KBM-7 (cell line): ENCODE measurements around the gene SHPK.

ENCODE experiments used
- DNase-seq: peaks from one replicate; pipeline ENCODE4 v3.0.0-alpha.2; 2015
- in situ Hi-C: fragments of 300-500 bp; cut with MboI; formaldehyde crosslinking; loops from 2 replicates; pipeline ENCODE4 v1.14.3; 2020; ENCODE audit warnings: low sequenced_read_pairs, low pct_unique_long_range_greater_than_20kb, mixed read lengths

The SHPK gene

DNA sequence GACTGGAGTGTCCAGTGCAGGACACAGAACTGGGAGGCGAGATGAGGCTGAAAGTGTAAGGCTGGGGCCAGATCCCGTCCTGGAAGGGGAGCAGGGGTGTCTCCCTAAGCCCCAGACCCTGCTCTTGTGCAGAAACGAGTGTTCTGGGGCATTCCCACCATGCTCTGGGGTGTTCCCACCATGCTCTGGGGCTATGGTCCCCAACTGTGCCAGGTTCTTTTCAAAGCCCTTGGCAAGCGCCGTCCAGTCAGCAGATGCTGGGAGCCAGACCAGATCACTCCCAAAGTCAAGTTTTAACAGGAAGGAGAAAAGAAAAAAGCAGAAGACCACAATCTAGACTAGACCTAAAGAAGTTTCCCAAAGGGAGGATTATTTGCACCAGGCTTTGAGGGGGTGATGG is 29.8 kb upstream of the SHPK start:
- DNase-seq, result no peak
- in situ Hi-C loops, result loop anchor here (25.0 kb wide), 1 partner anchor 629 kb away; no protein-coding TSS in a partner anchor

DNA sequence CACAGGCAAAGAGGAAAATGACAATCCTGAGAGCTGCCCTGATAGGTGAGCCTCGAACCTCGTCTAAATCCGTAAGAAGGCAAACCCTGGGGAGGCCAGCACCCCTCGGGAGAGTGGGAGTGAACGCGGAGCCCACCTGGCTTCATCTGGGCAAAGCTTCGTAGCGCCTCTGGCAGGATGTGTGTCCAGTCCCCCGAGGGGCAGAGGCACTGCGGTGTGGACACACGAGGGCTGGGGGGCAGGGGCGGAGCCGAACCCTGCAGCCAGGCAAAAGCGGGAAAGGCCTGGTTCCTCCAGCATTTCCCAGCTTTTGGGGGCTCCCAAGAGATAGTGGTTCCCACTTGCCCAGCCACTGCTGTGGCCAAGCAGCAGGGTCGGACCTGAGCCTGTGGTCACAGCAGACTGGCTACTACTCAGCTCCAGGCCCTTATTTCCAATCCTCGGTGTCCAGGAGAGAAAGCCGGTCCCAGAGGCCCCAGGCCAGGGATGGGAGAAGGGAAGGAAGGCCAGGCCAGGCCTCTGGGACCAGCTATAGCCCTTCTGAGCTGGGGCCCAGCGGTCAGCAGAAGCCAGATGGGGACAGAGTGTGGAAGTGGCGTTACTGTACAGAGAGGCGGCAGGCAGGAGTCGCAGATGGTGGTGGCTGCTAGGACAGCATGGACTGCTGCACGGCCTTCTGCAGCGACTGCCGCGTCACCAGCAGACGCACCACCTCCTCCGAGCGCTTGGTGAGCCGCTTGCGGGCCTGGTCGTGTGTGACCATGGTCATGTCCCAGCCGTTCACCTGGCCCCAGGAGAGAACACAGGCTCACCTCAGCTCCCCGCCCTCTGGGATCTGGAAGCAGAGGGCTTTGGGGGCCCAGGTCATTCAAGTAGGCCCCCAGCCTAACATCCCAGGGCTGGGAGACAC is 27.3 kb upstream of the SHPK start:
- in situ Hi-C loops, result loop anchor here (25.0 kb wide), 1 partner anchor 626 kb away; no protein-coding TSS in a partner anchor
- DNase-seq, result no peak

DNA sequence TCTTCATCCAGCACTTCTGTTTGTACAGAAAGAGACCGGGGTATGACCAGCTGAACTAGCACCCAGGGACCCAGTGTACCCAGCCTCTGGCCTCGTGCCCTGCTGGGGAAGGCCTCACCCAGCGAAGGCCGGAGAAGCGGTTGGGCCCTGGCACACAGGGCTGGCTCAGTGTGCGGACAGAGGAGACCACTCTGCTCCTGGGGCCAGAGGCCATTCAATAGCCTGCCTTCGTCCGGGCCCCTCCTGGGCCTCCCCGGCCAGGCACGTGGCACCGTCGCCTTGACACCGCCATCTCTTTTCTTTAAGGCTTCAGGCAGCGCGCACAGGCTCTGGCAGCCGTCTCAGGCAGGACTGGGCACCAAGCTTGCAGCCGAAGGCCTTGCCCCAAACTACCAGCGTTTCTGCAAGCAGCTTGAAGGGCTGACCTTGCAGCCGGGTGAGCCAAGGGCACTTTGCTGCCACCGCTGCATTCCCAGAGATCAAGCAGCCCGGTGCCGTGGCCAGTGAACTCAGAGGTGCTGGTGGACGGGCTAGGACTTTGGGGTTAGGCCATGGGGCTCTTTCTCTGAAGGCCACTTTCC is 24.4 kb upstream of the SHPK start:
- no peak for DNase-seq
- in situ Hi-C loops, result loop anchor here (25.0 kb wide), 1 partner anchor 623 kb away; no protein-coding TSS in a partner anchor

DNA sequence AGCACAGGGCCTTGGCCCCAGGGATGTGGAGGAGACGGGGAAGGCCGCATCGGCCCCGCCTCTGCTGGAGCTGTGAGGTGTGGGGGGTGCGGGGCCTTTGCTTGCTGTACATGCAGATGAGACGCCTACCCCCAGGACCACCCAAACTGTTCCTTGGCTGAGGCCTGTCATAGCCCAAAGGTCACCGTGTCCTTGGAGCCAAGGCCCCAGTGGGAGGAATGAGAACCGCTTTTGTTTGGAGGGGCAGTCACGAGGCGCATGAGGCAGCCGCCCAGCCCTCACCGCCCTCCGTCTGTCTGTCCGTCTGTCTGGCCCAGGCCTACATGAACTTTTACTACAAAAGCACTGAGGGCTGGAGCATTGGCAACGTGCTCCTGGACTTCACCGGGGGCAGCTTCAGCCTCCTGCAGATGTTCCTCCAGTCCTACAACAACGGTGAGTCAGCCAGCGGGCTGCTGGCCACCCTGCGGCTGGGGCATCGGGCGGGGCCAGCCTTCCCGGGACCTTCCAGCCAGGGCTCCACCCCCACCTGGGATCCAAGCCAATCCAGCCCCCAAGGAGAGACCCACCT is 23.6 kb upstream of the SHPK start:
- in situ Hi-C loops, result loop anchor here (25.0 kb wide), 1 partner anchor 622 kb away; no protein-coding TSS in a partner anchor
- DNase-seq, result no peak

DNA sequence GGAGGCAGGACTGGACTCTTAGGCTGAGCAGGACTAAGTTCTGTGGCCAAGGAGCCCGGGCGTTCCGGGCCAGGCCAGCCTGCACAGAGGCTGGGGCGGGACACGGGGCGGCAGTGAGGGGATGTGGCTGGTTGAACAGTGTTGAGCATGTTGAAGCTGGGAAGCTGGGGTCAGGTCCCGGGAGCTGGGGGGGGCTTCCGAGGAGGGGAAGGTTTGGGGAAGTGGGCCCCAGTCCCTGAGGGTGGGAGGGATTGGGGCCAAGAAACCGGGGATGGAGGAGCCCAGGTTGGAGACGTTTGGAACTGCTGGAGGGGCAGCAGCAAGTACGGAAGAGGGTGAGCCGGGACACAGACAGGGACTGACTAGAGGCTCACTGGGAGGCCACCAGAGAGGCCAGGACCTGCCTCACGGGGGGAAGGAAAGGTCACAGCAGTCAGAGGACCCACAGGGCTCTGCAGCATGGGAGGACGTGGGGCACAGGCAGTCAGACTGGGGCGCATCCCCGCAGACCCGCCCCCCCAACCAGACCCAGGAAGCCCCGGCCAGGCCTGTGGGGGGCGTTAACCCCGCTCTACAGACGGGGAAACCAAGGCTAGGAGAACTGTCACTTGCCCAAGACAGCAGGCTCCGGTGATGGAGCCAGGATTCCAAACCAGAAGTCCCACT is 22.9 kb upstream of the SHPK start:
- in situ Hi-C loops, result loop anchor here (25.0 kb wide), 1 partner anchor 622 kb away; no protein-coding TSS in a partner anchor

DNA sequence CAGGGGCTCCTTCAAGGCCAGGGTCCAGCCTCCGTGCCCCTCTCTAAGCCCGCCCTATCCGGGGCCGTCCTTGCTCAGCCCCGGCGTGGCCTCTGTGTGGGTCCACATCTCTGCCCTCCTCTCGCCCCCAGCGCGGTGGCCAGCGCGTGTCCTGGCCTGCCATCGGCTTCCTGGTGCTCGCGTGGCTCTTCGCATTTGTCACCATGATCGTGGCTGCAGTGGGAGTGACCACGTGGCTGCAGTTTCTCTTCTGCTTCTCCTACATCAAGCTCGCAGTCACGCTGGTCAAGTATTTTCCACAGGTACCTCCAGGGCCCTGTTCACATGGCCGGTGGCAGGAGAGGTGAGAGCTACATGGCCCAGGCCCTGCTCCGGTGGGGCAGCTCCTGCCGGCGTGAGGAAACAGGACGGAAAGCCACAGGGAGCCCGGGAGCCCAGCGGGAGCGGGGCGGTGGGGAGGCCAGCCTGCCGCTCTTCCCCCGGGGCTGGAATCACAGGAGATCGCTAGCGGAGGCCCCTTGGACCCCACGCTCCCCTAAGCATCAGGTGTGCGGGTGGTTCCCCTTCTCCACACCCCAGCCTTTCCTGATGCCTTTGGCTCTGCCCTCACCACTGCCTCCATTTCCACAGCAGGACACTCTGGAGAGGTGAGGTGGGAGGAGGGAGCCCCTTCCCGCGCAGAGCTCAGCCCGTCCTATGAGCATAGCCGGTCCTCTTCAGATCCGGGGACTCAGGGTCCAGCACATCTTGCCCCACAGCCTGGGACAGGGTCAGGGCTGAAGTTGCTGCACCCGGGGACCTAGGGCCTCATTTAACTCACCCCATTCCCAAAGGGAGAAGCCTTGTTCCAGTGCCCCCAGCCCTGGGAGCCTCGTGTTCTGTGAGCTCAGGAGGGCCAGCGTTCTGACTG is 22.1 kb upstream of the SHPK start:
- no peak for DNase-seq
- in situ Hi-C loops, result loop anchor here (25.0 kb wide), 1 partner anchor 621 kb away; no protein-coding TSS in a partner anchor

More for the DNA sequence above, 22.9 kb upstream of the SHPK start:
- no peak for DNase-seq

DNA sequence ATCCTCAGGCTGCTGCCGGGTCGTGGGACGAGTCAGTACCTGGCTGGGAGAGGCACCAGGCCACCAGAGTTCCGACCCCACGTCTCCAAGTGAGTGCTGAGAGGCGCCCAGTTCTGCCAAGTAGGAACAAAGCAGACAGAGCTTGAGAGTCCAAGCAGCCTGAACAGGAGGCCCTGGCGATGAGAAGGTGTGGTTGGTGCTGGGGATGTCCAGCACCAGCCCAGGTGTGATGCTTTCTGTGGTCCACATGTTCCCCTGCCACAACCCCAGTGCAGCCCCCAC is 21.5 kb upstream of the SHPK start:
- DNase-seq, result no peak
- in situ Hi-C loops, result loop anchor here (25.0 kb wide), 1 partner anchor 620 kb away; no protein-coding TSS in a partner anchor

DNA sequence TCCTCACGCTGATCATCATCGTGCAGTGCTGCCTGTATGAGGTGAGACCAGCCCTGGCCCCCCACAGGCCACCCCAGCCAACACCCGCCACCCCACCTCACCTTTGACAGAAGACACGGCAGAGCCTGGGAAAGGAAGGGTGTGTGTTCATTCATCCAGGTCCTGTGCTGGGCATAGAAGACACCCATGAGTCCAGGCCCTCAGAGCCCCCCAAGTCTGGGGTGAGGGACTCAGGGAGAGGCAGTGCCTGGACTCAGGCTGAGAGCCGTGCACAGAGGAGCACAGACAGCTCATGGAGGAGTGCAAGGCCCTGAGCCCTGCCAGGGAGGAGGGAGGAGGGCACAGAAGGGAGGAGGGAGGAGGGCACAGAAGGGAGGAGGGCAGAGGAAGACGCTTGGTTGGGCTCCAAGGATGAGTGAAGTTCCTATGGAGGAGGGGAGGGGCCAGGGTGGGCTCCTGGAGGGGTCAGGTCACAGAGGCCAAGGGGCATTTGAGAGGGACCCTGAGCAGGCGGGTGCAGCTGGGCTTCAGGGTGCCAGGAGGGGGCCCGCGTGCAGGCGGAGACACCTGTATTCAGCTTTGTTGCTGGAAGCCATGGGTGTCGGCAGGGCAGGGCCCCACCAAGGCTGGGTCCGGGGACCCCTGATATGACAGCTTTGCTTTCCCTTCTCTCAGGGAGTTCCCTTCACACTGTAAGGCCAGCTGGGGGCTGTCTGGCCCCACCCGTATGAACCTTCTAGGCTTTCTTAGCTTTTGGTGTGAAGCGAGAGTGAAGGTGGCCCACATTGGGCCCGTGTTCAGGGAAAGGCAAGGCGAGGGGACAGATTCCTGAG is 20.9 kb upstream of the SHPK start:
- DNase-seq, result no peak
- in situ Hi-C loops, result loop anchor here (25.0 kb wide), 1 partner anchor 620 kb away; no protein-coding TSS in a partner anchor

DNA sequence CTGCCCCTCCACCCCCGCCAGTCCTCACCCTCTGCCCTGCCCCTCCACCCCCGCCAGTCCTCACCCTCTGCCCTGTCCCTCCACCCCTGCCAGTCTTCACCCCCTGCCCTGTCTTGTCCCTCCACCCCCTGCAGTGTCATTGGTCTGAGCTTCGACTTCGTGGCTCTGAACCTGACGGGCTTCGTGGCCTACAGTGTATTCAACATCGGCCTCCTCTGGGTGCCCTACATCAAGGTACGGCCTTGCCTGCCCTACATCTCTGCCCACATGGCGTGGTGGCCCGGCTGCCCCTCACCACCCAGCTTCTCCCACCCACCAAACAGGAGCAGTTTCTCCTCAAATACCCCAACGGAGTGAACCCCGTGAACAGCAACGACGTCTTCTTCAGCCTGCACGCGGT is 20.3 kb upstream of the SHPK start:
- no peak for DNase-seq
- in situ Hi-C loops, result loop anchor here (25.0 kb wide), 1 partner anchor 619 kb away; no protein-coding TSS in a partner anchor

DNA sequence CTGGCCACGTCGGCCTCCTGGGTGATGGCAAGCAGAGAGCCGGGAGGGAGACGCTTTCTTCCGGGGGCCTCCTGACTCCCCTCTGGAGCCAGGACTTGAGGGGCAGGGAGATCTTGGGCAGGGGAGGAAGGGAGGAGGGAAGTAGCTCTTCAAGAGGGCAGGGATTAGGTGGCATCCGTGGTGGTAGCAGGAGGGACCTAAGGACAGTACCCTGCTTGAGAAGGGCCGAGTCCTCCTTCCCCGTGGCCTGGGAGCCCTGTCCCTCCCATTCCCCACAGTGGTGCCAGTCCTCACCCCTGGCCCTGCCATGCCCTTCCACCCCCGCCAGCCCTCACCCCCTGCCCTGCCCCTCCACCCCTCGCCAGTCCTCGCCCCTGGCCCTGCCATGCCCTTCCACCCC is 19.7 kb upstream of the SHPK start:
- in situ Hi-C loops, result loop anchor here (25.0 kb wide), 1 partner anchor 618 kb away; no protein-coding TSS in a partner anchor
- DNase-seq, result no peak

DNA sequence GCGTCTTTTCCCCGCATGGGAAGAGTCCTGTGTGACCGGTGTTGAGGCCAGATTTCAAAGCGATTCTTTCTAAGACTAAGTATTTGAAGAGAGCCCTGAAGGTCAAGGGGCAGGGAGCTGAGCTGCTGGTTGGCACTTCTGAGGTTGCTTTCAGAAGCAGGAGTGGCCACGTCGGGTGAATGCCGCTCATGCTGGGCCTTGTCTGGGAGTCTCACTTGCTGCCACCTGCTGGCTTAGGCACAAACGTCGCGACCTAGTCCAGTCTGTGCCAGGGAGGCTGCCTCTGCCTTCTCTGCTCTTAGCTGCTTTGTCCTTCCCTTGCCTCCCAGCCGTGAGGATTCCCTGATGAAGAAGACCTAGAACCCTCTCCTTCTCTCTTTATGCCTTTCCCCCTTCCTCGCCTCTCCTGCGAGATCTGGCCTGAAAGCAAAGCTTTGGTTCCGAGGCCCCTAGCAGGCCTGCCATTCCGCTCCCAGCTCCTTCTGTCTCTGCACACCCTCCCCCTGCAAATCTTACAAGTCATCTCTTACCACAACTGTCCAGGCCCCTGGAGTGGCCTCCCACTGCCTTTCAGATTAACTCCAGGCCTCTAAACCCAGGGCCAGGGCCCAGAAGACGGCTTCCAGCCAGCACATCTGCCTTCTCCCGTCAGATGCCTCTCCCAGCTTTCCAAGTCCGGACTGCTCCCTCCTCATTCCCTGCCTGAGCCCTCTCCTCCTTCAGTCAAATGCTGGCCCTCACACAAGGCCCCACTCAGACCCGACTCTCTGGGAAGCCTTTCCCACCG is 11.9 kb upstream of the SHPK start:
- DNase-seq, result peak; percentile 62
- in situ Hi-C loops, result no loop called here

DNA sequence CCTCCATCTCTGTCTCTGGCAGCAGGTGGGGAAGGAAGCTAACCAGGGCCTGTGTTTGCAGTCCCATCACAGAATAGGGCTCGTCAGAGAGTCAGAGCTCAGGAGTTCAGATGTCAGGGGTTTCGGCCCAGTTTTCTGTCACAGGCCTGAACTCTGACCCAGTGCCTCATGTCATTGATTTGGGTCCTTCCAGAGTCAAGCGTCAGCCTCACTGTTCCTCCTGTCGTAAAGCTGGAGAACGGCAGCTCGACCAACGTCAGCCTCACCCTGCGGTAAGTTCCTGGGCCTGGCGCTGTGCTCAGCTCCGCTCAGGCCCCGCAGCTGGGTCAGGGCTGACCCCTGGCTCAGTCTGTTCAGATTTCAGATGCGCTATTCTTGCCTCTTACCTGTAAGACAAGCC is 11.2 kb upstream of the SHPK start:
- in situ Hi-C loops, result no loop called here
- no peak for DNase-seq

DNA sequence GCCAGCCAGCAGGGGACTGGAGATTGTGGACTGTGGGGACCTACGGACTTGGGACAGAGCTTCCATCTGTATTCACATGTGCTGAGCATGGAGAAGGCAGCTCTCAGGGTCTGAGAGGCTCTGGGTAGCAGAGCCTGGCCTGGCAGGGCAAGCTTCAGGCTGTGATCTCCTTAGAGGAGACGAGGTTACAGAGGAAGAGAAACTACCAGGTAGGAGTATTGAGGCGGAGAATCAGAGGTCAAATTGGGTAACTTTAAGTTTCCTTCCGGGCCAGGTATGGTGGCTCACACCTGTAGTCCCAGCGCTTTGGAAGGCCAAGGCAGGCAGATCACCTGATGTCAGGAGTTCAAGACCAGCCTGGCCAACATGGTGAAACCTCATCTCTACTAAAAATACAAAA is 9.3 kb upstream of the SHPK start:
- in situ Hi-C loops, result no loop called here
- DNase-seq, result no peak

DNA sequence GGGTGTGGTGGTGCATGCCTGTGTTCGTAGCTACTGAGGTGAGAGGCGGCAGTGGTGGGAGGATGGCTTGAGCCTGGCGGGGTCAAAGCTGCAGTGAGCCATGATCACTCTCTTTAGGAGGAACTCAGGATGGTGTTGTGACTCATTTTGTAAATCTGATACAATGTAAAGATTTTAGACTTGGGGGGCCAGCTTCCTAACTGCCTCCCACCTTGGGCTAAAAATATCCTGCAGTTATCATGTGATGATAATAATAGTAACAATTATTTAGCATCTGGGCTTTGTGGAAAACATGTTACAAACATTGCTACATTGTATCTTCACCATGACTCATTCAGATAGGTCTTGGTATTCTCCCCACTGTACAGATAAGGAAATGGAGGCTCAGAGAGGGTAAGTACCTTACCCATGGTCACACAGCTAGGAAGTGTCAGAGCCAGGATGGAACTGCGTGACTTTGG is 7.9 kb upstream of the SHPK start:
- peak; percentile 28 for DNase-seq
- in situ Hi-C loops, result no loop called here

DNA sequence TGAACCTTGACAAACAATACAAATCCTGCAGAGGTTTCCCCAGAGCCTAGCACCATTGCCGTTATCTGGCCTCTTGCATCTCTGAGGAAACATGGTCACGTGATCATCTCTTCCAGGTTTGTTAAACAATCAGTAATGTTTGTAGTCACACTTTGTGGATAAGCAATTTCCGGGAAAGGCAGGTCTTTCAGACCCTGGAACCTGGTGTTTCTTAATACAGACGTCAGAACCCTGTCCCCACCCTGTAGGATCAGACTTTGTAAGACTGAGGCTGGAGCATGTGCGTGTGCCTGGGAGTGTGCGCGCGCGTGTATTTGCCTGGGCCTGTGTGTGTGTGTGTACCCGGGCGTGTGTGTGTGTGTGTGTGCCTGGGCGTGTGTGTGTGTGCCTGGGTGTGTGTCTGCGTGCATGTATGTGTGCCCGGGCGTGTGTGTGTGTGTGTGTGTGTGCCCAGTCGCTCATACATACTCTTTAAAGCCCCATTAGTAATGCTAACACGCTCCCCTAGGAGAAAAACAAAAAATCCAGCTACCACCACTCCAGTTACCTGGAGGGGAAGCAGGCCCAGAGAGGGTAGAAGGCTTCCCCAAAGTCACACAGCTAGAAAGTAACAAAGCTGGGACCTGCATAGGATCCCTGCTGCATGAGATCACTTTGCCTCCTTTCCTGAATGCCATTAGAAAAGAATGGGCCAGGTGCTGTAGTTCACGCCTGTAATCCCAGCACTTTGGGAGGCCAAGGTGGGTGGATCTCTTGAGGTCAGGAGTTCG is 5.9 kb upstream of the SHPK start:
- in situ Hi-C loops, result no loop called here
- no peak for DNase-seq

DNA sequence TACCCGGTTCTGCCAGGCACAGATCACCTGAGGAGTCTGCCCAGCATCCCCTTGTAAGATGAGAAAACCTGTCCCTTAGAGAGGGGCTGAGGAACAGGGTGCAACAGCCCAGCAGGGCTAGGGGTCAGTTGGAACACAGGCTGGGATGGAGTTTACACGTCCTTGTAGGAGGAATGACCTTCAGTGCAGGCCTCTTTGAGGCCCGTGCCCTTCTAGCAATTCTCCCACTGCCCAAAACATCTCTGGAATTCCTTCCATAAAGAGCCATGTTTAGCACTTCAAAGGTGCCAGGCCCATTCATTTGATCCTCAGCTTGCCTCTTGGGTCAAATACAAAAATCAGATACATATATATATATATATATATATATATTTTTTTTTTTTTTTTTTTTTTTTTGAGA is 5.0 kb upstream of the SHPK start:
- no peak for DNase-seq
- in situ Hi-C loops, result no loop called here
